Dermis blood vessel endothelial cell (primary cell): ENCODE measurements around the gene CTXND1. TPM values are rescaled to one million over a fixed set of nuclear protein-coding genes. Genes with fewer than 3 reads are reported as not detected.
A peak's percentile ranks its signal among the peaks of the same experiment; 100 is the strongest.

Experiments
- DNase-seq: peaks from one replicate; pipeline ENCODE4 v3.0.0; 2010
- total RNA-seq: library from RNA; depleted of rRNA; stranded (reverse); fragments of >200 nt; gene quantifications from 2 replicates; pipeline ENCODE4 v1.2.3, GENCODE V29; 2014

CTXND1 gene
- total RNA-seq, 1 donor from 2014 or later, result not detected

DNA sequence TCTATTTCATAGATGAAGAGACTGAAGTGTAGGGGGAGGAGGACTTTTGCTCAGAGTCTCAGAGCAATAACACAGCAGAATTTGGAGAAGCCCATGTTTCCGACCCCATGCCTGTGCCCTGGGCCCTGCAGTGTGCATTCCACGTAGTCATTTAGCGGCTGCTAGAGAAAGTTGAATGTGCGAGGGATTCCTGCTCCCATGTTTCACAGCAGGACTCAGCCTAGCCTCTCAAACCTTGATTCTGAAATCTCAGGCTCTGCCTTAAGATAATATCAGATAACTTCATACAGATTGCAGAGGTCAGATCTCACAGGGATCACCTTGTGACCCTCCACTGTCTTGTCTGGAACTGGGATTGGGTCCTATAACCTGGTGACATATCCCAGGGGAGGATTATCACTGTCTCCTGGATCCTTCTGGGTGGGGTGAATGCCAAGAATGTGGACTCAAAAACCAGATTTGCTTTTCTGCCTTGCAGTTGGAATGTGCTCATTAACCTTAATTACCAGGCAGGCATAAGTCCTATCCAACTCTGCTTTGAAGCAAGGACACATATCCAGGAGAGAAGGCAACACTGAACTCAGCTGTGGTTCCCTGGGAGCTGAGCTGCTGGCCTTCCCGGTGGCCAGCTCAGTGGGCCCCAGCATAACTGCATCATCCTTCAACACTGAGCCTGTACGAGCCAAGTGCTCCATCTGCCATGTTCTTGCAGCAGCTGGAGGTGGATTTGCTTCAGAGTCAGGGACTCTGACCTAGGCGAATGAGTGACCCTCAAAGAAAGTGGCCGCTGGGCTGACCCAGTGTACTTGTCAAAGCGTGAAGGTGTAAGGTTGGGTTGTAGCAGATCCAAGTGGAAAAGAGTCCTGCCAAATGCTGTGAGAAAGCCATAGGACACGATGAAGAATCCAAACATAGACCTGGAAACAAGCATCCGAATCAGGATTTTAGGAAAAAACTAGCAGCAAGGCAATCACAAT, 43.0 kb downstream of the CTXND1 start:
- no peak for DNase-seq

DNA sequence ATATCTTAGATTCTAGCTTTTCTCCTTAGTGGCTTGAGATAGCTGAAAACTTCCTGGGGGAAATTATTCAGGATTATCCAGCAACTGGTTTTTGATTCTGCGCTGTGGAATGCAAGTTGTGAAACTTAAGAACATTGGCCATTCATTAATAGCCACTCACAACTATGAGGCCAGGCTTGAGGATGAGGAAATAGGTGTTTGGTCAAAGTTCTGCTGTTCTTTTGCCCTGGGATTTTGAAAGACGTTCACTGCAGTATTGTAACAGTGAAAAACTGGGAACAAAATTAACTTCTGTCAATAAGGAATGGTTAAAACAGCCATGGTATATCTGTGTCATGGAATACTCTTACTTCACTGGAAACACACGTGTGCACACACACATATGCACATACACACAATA, 44.1 kb downstream of the CTXND1 start:
- DNase-seq, result no peak

DNA sequence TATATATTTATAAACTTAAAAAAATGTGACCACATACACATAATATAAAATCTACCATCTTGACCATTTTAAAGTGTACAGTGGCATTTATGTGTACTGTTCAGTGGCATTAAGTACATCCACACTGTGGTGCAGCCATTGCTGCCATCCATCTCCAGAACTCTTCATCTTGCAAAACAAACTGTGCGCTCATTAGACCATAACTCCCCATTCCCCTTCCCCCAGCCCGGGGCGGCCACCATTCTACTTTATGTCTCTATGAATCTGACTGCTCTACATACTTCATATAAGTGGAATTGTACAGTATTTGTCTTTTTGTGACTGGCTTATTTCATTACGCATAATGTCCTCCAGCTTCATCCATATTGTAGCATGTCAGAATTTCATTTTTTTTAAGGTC, 47.8 kb downstream of the CTXND1 start:
- DNase-seq, result no peak

DNA sequence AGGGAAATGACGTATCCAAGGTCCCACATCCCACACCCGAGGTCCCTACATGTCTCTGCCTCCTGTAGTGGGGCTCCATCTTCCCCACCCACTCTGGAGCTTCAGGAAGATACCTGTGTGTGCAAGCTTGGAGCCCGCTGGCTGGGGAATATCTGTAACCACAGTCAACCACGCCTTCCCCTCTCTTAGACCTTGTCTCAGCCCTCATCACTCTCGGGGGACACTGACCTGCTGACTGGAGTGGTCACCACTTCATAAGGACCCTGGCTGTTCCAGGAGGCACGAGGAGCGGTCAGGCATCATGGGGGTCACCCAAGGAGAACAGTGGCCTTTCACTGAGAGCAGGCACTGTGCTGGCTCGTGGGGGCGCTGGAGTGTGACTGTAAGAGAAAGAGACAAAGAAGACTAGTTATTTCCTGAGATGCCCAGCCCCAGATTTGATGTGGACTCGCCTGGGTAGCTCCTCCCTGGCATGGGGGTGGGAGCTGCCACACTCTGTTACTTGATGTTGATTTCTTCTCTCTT, 48.6 kb downstream of the CTXND1 start:
- DNase-seq, result no peak

DNA sequence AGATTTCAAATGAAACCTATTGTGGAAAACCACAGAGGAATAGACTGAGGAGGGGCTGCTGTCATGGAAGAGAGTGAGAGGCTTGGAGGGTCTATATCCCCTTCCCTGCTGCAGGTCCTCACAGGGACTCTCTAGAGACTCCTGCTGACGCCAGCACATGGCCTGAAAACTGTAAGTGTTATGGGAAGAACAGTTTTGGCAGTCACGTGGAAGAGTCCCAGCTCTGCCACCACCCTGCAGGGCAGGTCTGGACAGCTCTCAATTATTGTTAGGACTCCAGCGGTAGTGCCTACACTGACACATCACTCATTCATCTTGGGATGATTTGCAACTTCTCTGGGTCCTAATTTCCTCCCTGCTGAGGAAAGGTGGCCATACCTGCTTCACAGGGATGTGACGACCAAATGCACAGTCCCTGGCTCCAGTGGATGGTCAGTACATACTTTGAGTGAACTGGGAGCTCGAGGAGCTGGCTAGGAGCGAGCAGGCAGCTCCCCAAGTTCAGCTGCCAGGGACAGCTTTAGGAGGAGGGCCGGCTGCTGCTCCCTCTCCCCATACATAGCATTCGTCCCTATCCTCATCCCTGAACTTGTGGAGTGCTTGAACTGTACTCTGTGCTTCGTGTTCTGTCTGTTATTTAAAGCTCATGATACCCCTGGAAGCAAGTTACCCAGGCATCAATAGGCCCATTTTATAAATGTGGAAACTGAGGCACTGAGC, 49.2 kb downstream of the CTXND1 start:
- DNase-seq, result no peak

DNA sequence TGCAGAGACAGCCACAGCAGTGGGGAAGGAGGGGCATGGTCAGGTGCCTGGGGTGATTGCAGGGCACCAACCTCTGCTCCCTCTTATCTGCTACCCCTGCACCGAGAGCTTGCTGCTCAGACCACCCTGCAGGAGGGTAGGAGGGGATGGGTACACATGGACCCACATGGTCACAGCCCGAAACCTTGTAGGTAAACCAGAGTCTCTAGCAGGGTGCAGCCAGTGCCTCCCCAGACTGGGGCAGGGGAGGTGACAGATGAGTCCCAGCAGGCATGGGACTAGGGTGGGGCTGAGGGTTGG, 50.0 kb downstream of the CTXND1 start:
- no peak for DNase-seq

DNA sequence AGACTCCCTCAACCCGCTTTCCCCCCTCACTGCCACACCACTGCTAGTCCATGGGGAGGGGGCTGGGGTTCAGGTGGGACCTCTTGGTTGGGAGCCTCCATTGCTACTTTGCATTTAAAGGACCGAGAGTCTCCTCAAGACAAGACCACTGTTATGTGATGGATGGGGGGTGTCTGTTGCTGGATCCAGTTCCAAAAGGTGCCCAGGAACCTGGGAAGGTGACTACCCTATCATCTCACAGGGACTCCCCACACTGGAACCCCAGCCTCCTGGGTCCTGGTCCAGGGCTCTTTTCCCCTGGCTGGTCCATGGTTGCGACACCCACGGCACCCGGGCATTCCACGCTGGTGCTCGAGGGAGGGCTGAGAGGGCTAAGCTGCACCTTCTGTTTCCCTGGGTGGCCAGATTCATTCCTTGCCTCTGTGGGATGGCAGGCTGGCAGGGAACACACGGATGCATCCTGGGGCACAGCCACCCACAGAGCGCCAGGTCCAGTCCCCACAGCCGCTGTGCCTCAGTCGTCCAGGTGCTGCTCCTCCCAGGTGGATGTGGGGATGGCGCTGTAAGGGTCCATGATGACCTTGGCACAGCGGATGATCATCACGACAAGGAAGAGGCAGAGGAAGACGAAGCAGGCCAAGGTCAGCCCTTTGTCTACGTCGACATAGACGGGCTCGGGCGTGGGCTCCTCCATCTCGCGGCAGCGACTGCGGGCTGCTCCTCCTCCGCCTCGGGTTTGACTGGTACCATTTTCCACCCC, 50.6 kb downstream of the CTXND1 start:
- DNase-seq, result no peak

DNA sequence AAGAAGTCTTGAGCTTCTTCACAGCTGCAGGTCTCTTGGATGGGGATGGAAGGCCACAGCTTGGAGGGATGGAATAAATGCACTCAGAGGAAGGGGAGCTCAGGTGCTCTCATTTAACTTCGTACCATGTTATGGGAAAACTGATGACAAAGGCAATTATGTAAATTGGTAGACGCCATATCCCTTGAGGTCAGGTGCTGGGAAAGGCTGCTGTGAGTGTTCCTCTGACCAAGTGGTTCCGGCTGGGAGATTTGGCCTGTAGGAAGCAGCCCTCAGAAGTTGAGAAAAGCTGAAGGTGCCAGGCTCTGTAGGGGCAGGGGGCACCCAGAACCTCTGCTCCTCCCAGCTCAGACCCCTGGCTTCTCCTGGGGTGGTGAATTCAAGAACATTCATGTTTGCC, 52.1 kb downstream of the CTXND1 start:
- no peak for DNase-seq

DNA sequence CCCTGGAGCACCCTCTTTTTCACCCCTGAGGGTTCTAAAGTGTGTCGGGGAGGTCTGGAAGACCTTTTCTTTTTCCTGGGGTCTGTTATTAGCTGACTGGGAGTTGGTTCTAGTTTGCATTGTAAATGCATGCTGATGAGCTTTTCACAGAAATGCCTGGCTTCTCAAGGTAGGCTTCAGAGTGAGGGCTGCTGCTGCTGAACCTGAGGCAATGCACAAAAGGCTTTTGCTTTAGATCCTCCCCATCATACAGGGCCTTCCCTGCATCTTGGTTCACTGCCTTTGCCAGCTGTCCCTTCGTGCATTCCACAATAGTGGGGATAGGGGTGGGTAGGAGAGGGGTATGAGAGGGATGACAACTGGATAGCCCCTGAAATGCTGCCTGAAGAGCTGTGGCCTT, 52.6 kb downstream of the CTXND1 start:
- DNase-seq, result no peak

DNA sequence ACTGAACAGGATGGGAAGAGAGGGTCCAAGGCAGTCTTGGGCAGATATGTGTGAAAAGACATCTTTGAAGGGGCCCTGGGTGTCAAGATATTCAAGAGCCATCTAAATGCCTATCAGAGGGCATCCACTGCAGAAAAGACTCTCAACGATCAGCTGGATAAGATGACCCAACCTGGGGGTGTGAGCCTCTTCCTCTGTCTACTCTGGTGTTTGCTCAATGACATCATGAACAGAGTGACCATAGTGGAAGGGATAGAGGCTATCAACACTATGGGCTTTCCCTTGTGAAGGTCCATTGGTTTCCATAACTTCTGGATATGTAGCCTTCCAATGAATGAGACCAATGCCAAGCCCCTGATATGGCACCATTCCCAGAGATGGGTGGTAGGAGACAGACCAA, 57.1 kb downstream of the CTXND1 start:
- no peak for DNase-seq

DNA sequence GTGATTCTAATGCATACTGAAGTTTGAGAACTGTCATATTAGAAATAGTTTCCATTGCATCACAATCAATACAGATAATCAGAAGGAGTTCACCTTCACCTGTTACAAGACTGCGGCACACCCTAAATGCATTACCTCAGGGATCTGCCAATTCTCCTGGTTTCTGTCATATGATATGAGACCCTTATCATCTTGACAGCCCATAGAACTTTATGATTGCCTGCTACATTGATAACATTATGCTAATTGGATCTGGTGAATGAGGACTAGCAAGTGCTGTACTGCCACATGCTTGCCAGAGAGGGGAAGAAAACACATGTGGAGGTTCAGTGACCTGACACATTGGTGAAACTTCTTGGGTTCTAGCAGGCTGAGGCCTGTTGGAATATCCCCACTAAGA, 57.8 kb downstream of the CTXND1 start:
- DNase-seq, result no peak

DNA sequence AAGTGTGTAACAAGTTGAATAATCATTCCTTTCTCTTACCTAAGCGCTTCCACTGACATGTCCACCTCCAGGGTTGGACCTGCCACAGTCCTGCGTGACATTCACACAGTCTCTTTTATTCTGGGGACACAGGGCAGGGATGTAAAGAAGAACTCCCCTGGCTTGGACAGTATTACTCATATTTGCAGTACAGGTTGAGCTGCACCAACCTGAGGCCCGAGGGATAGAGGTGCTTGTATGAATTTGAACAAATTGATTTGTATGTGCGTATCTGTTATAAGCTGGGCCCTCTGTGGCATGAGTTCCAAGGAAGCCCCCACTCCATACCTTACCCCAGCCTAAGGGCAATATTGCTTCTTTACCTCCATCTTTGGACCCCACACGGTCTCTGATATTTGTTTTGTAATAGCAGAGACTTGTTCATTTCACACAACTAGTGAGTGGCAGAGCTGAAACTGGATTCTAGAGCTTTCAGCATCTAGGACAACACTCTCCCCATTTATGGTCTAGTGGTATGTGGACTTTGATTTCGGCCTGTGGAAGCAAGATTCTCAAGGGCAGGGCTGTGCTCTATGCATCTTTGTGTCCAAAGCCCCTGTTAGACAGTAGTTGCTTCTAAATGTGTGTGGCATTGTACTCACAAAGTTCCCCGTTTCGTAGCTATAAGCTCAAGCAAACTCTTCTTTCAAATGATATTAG, 60.0 kb downstream of the CTXND1 start:
- DNase-seq, result no peak

DNA sequence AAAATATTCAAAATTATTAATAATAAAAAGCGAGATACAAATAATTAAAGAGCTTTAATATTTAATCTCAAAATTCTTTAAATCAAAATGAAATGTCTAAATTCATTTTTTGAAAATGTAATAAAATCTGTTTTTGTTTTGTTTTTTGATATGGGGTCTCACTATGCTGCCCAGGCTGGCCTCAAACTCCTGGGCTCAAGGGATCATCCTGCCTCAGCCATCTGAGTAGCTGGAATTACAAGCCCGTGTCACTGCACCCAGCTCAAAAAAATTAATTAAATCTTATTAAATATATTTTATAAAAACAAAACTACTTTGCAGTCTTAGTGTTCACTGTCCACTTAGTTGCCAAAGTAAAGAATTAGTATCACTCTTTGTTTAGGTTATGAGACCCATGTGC, 60.8 kb downstream of the CTXND1 start:
- no peak for DNase-seq

DNA sequence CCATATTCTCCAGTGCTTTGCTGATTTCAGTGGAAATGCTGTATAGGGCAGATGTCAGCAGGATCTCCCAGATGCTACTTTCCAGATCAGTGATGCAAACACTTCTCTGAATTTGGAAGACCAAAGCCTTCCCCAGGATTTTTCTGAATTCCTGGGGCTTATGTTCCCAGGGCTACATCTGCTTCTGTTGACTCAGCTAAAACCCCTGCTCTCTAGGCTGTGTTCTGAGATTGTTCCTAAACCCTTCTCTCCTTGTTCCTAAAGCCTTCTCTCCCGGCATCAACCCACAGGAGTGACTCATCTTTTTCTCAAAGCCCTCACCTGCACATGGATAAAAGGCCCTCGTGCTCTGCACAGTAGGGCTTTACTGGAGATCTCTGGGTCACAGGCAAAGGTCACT, 63.8 kb downstream of the CTXND1 start:
- no peak for DNase-seq

DNA sequence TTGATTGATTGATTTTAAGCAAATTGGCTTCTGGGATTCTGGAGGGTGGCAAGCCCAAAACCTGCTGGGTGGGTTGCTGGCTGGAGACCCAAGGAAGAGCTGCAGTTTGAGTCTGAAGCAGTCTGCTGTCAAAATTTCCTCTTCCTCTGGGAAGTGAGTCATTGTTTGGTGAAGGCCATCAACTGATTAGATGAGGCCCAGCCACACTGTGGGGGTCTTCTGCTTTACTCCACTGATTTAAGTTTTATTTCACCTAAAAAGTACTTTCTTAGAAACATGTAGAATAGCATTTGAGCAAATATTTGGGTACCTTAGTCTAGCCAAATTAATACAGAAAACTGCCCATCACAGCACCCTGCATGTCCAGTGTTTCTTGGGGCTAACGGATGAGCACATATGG, 65.4 kb downstream of the CTXND1 start:
- DNase-seq, result no peak

DNA sequence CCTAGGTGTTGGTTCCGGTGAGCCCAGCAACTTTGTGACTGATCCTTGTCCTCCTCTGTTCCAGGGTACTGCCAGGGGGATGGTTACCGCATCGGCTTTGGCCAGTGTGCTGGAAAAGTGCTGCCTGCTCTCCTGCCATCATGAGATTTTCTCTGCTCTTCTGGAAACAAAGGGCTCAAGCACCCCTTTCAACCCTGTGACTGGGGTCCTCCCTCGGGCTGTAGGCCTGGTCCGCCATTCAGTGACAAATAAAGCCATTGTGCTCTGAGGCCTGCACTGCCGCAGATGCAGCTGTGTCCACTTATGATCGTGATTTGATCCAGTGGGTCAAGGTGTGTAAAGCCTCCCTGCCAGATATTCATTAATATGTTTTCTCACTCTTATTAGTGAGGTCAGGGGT, 65.9 kb downstream of the CTXND1 start:
- no peak for DNase-seq

DNA sequence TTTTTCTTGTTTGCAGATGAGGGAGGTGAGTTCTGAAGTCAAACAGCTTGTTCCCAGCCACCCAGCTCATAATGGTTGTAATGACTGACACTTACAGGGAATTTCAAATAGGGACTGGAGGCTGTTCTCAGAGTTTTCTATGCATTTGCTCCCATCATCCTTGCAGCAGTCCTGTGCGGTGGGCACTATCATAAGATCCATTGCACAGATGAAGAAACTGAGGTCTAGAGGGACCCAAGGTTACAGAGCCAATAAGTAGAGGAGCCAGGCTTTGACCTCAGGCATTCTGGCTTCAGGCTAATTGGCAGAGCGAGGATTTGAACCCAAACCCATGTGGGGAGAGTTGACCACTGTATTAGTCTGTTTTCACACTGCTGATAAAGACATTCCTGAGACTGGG, 66.9 kb downstream of the CTXND1 start:
- no peak for DNase-seq

DNA sequence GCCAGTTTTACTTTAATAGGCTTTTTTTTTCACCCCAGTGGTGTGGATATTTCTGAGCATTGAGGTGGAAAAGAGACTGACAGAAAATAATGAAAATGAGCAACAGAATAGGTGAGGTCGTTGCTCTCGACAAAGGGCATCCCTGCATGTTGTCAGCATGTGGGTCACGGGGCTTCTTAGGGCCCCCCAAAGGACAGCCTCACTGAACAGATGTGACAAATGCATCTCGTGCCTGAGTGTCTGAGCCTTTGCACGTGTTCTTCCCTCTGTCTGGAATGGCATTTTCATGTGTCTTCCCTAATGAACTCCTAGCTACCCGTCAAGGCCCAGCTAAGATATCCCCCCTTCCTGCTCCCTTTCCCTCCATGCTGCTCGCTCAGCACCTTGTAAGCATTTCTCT, 67.5 kb downstream of the CTXND1 start:
- DNase-seq, result no peak

DNA sequence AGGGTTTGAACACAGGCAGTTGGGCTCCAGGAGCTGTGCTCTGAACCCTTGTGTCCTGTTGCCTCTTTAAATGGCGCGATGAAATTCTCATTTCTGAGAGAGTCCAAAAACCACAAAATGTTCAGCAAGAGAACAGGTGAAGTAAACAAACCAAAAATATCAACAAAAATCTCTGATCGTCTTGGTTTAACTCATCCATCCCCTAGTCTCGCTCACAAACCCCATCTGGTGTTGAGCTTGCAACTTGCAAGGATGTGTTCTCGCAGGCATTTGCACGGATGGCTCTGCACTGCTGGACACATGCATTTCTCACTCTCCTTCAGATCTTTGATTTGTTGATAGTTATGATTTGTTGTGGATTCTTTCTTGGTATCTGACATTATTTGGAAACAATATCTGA, 68.1 kb downstream of the CTXND1 start:
- peak; percentile 23 for DNase-seq

DNA sequence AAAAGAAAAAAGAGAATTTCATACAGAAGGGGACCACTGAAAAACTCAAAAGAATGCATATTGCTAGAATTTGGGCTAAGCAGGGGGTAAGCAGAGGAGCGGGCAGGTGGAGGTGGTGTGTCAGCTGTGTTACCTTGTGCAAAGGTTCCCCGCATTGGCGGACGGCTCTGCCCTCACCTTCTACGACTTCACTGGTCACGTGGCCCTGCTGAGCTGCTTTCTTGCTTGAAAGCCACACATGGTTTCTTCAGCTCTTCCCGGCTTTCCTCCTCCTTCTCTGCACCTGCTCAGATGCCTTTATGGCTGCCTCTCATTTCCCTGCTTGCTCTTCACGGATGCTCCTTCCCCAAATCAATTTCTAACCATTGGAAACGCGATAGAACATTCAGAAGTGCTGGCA, 68.7 kb downstream of the CTXND1 start:
- no peak for DNase-seq

DNA sequence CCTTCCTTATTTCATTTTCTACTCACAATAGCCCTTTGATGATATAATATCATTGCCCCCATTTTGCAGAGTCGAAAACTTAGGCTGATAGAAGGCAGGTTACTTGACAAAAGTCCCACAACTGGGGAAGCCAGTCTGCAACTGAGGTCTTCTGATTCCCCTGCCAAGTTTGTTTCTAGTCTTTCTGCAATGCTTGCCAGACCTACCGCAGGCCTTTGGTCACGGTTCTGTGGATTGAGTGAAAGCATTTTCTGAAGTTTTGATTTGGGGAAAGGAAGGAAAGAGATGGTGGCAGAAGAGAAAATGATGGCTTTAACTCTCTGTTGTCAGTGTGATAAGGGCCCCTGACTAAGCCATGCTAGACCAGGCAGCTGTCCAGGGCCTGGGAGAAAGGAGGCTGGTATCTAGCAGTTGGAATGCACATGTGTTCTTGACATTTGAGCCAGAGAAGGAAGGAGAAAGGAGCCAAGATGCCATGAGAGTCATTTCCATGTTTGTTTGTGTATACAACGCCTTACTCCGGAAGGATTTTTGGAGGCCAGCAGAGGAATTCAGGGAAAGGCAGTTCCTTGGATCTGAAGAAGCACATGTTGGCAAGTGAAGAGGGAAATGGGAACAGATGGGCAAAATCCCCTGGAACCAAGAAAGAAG, 69.3 kb downstream of the CTXND1 start:
- DNase-seq, result peak; percentile 54

DNA sequence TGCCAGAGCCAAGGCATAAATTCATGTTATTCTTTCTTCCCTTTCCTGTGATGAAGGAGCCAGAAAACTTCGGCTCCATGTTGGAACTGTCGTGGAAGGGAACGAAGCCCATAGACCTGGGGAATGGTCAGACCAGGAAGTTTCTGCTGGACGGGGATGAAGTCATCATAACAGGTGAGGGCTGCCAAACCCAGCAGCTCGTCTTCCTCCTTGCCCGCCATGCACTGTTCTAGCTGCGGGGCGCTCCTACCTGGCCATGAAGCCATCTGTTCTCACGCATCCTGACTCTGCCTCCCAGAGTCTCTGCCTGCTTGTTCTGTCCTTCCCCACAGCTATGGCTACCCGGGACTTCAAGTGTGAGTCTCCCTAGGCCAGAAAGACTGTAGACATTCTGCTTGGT, 71.0 kb downstream of the CTXND1 start:
- DNase-seq, result no peak
